Right renal cortex interstitium (tissue), 3 donors: ENCODE measurements around the gene EPHA5. TPM values are rescaled to one million over a fixed set of nuclear protein-coding genes. Genes with fewer than 3 reads are reported as not detected.

Source experiments
- DNase-seq, 3 donors: peaks; one replicate each; pipeline ENCODE4 v3.0.0-alpha.2; 2013; ENCODE audit warnings: low read depth in 3 of 3, low spot score in 2 of 3
- polyA plus RNA-seq, 3 donors: library from polyadenylated mRNA; unstranded; fragments of 120-200 nt; gene quantifications; one replicate each; pipeline ENCODE4 v1.2.1, GENCODE V29; 2013; ENCODE audit not compliant: insufficient read length in 3 of 3

The EPHA5 gene
- polyA plus RNA-seq, 3 donors, result 0.34 to 0.57 (median 0.46) TPM

DNA sequence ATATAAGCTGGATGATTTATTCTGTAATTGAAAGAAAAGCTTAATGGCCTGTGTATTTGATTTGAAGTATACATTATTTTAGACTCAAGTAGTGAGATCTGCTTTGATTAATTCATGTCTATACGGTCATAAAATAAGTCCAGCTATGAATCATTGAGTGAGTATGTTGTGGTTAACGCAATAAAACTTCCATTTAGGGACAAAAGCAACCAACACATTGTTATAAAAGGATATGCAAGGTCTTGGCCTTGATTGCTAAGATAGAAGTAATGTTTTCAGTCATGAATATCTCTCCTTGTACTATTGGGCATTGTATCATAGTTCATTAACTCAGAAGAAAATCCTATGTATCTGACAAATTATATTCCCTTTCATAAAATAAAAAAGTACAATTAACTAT, 162.1 kb downstream of the EPHA5 start:
- DNase-seq, result no peak

DNA sequence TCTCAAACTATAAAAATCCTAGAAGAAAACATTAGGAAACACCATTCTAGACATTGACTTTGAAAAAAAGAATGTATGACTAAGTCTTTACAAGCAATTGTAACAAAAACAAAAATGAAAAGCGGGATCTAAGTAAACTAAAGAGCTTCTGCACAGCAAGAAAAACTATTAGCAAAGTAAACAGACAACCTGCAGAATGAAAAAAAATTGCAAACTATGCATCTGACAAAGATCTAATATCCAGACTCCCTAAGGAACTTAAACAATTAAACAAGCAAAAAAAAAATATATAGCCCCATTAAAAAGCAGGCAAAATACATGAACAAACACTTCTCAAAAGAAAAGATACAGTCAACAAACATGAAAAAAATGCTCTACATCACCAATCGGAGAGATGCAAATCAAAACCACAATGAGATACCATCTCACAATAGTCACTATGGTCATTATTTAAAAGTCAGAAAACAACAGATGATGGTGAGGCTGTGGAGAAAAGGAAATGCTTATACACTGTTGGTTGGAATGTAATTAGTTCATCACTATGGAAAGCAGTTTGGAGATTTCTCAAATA, 168.1 kb downstream of the EPHA5 start:
- DNase-seq, result no peak

DNA sequence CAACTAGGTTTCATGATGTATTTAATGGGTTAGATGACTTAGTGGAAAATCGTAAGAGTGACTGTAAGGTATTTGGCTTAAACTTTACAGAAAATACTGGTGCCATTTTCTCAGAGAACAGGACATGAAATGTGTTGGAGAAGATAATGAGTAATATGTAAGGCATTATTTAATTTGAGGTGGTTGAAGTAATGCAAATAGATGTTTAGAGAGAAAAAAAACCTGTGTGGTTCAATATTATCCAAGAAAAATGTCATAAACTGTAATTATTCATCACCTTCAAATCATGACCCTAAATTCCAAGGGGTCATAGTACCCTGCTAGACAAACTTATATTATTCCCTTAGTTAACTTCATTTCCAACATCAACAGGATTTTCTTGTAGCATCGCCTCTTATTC, 171.7 kb downstream of the EPHA5 start:
- DNase-seq, result no peak

DNA sequence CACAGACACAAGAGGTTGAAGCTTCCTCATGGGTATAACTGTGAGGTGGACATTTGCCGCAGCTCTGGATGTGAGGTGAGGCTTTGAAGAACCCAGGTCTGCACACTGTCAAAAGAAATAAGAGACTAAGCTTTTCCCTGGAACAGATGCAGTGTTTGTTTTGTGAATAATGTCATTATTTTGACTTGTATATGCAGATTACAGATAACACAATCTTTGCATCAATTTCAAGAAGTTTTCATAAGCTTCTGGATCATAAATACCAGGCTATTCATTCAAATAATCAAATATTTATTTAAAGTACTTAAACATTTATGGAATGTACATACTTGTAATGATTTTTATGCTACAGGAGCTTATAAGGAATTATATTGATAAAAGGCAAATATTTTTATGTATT, 174.8 kb downstream of the EPHA5 start:
- no peak for DNase-seq

DNA sequence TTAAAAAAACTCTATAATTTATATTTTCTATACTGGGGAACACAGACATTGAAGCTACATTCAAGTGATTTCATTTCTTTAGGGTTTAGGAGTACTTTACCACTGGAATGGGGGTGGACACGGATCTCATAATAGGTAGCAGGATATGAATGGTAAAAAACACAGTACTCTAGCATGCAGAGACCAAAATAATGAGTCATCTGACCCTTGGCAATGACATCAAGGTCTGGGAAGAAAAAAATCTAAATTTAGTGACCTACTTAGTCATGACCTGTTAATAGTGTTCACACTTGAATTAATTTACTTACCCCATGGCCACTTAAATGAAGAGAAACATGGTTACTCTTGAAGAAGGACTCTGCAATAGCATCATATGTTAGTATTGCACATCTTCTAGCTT, 187.9 kb downstream of the EPHA5 start:
- DNase-seq, result no peak

DNA sequence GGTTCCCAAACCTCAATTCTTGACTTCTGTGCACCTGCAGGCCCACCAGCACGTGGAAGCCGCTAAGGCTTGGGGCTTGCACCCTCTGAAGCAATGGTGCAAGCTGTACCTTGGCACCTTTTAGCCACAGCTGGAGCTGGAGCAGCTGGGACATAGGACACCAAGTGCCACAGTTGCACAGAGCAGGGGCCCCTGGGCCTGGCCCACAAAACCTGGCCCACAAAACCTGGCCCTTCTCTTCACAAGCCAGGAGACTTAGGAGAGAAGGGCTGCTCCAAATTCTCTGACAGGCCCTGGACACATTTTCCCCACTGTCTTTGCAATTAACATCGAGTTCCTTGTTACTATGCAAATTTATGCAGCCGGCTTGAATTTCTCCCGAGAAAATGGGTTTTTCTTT, 197.8 kb downstream of the EPHA5 start:
- DNase-seq, result no peak

DNA sequence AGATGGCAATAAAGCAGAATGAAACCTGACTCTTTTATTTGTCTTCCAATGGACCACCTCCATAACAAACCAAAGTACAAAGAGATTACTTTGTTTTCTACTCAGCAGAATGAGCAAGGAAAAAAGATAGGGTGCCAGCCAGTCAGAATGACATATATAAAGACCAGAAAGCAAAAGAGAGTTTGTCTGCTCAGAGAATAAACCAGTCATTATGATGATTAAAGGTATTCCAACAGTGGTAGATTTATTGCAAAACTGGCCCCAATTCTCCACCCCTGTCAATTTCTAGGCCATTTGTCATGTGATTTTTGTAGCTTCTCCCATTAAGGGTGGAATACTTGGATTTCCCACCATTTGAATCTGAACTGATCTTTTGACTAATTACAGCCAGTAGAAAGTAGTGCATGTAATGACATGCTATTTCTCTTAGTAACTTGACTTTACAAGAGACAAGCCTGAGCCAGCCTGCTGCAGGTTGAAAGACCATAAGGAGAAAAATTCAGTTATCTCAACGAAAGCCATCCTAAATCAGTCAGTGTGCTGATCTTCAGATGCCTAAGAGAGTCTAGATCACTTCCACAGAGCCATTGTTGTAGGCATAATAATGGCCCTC, 203.1 kb downstream of the EPHA5 start:
- no peak for DNase-seq

DNA sequence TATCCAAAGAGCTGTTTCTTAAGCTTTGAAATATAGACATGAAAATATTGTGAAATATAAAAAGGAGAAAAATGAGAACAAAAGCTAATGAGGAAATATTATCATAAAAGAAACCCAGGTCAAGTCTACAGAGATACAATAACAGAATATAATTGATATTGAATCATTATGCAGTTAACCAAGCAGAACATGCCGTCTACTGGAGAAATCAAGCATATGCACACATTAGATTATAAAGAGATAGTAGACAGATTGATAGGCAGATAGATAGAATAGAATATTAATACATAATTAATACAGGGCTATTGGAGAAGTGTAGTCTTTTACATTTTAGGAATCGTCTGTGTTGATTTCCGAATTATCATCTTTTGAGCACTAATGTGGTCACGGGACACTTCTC, 208.5 kb downstream of the EPHA5 start:
- DNase-seq, result no peak

DNA sequence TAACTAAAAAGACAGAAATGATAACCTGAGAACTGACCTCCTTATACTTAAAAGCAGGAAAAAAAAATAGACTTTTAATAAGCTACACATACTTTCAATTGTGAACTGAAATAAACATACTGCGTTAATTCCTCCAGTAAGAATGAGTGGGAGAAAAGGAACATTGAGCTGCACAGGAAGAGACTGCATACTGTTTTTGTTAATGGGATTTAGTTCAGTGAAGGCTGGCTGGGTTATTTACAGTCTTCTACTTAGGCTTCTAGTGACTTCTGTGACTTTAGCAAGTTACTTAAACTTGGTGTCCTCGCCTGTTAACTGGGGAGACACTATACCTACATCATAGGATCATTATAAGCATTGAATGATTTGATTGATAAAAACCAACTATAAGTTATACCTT, 213.3 kb downstream of the EPHA5 start:
- no peak for DNase-seq

DNA sequence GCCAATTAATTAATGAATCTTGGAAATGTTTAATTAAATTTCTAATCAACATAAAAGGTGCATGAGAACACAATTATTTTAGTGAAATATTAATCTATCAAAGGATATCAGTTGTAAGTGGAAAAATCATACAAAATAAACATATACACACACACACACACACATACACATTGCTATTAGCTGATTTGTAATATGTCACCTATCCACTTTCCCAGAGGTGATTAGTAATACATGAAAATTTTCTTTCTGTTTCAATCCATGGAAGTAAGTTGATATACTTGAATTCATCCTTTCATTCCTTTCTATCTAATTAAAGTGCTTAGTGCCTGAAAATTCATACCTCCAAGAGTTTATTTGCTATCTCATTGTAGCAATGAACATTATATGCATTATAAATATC, 213.7 kb downstream of the EPHA5 start:
- no peak for DNase-seq

DNA sequence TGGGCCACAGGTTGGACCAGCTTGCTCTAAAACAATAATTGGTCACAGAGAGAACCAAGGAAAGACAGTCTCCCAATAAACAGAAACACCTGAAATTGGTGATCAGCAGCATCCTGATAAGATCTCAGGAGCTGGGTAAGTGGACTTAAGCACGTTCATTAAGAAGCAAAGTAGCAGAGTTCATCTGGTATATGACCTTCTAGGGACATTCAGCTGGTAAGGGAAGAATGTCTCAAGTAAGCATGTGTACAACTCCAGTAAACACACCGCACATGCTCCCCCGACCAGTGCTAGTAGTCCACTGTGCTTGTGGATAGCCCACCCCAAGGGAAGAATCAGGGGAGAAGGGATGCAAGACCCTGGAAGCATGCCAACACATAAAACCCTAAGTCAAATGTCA, 216.9 kb downstream of the EPHA5 start:
- DNase-seq, result no peak

DNA sequence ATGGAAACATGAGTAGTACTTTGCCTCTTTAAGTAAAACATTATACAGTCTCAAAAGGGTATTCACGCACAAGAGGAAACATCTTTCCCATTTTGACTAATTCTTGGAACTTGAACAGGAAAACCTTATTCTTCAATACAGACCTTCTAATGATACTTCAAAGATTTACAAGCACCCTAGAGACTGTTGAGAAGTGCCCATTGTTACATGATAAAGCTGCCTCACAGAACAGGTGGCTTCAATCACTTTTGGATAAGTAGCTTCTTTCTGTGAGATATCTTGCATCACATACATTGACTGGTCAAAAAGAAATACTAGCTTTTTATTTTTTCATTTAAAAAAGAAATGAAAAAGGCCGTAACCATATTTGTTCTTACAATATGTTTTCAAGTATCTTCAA, 219.4 kb downstream of the EPHA5 start:
- no peak for DNase-seq

DNA sequence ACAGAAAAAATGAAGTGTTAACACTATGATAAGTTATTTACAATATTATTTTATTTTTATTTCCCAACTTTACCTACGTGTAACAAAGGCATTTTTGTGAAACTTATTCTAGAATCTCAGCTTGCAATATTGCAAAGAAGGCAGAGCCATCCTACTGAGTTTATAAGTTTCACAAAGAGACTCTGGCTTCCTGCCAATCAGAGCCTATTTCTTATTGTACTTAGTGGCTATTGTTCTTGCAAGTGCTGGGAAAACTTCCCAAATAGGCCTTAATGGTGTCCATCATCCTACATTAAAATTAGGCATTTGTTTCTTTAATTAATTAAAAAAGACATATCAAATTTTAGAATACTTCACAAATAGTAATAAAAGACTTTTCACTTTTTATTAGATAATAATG, 233.2 kb downstream of the EPHA5 start:
- no peak for DNase-seq

DNA sequence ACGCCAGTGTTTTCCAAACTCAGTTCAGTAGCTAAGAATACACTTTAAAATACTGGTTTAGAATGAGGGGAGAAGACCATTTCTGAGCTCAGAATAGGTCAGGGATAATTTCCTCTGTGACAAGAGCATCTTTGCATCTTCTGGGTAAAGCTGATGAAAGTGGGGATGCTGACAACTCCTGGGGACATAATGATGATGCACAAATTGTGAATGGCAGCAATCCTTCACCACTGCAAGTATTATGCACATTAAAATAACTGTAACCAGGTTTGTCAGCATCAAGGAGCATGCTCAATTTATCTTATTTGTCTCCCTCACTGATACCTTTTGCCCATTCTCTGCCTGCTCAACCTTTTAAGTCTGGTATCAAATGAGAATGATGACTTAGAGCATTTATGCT, 248.2 kb downstream of the EPHA5 start:
- no peak for DNase-seq

DNA sequence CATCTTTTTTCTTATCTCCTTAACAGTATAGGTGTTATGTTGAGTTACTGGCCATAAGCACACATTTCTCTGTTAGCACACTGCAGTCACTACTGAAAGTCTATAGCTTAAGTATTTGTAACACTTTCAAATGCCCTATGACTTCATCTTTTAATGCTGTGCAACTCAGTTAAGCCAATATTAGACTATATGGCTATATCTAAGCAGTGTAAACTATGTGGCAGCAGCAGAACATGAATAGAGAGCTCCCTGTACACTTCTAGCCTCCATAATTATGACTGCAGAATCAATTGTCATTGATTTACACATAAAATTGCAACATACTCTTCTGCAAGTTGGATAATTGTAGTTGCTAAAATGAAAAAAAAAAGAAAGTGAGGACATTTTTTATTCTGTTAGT, 250.3 kb downstream of the EPHA5 start:
- no peak for DNase-seq

DNA sequence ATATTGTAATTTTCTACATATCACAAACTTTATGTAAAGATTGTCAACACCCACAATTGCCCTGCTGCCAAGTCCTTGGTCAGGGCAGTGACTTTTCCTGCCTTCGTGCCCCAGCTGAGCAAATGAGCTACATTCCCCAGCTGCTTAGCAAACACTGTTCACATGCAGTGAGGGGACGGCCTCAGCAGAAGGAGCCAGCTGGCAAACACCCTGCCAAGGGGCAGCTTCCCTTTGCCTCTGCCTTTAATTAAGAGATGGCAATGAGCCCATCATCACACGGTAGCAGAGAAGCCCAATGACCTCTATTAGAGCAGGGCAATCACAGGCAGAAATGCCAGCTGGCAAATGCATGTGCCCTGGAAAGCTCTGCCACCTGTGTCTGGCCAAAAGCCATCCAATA, 253.4 kb downstream of the EPHA5 start:
- DNase-seq, result no peak

DNA sequence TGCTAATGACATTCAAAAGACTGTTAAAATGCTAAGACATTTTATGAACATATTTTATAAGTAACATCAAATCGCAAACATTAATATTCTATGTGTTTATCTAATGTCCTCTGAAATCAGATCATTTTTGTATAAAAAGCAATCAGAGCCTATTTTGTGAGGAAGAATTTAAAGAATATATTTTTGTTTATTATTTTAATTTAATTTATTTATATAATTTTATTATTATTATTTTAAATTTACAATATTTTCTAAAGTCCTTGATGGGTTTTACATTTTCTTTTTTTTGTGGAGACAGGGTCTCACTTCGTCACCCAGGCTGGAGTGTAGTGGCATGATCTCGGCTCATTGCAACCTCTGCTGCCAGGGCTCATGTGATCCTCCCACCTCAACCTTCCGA, 262.8 kb downstream of the EPHA5 start:
- DNase-seq, result no peak

DNA sequence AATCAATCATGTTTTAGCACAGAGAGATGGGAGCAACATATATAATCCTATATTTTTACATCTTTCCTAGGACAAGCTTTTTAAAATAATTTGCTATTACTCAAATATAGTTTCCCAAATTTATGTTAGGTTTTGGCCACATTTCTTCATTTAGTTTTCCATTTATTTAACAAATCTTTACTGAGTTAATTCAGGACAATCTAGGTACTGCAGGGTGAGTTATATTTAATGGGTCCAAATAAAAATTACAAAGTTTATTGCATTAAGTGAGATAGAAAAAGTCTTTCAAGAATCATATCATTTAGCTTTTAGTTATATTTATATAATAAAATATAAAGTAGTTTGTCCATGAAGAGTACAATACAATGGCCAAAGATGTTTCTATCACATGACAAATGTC, 269.2 kb downstream of the EPHA5 start:
- DNase-seq, result no peak

DNA sequence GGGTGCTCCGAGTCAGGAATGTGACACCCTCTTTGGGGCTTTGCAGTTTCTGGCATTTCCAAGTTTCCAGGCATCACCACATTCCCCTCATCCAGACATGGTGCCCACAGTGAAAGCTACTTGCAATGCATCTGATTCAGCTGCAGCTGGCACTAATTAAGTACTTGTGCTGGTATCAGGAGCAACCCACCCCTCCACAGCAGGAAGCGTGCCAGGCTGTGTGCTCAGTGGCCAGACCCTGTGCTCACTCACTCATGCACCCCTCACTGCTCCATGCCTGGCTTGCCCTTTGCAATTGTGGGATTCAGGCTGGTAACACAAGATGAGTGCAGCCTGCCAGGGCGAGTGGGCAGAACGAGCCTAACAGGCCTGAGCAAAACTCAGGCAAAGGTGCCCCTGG, 271.2 kb downstream of the EPHA5 start:
- no peak for DNase-seq

DNA sequence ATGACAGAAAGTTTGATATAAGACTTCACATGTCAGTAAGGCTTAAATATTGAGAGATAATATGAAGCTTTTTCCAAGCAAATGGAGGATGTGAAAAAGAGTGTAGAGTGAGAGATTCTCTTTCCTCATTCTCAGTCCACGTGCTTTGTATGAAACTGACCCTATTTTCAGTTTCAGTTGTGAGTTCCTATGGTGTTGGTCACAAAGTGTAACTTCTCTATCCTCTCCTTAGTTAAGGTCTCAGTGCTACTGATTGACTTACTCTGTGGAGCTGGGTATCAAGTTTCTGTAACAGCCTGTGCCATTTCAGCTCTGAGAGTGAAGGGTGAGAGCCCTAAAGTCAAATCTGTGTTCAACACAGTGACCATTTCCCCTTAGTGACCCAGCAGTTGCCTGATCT, 277.2 kb downstream of the EPHA5 start:
- DNase-seq, result no peak

DNA sequence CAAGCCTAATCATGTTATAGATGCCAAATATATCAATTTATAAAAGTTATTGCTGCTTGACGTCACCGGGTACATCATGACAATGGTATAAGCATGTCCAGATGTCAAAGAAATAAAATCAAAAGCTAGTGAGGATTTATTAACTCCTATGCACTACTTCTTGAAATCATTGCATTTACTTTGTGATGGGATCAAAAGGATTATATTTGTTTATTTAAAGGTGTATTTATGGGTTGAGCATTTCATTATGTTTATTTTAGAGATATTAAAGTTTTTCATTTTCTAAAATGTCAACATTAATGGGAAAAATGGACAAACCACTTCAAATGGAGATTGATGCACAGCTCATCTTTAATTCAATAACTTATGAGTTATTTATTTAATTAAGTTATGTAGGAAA, 277.8 kb downstream of the EPHA5 start:
- DNase-seq, result no peak

DNA sequence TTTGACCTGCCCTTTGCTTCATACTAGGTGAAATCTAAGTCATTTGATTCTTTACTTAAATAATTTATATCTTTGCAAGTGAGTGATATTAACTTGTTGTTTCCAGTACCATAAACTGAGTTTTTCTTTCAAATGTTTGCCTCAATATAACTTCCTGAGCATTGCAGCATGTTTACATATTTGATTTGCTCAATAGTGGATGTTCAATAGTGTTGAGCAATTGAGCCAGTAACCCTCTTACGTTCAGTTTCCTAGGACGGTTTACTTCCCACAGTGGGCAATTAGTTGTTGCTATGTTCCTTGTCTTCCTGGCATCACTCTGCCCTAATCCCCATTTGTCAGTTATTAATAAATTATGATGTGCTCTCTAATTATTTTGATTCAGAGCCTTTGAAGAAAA, 278.5 kb downstream of the EPHA5 start:
- no peak for DNase-seq

DNA sequence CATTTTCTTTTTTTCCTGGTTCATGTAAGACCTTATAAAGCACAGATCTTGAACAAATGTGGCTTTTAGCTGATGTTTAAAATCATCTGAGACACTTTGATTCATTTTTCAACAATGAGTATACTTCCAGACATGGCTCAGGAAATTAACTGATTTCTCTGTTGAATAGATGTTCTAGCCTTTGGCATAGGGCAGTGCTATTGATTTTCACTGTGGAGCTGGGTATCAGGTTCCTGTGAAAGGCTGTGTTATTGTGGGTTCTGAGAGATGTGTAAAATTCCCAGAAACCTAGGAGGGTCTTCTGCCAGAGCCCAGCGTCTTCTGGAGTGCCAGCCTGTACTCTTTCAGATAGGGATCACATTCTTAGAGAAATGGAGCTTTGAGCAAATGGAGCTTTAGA, 278.9 kb downstream of the EPHA5 start:
- no peak for DNase-seq
